Body of pancreas (tissue), 4 donors: ENCODE measurements around the gene SOHLH2. TPM values are rescaled to one million over a fixed set of nuclear protein-coding genes. Genes with fewer than 3 reads are reported as not detected.

Source experiments
- ATAC-seq: fragments of 150-250 bp; one replicate; pipeline ENCODE4 v1.9.1; 2016
- DNase-seq, 4 donors: peaks; one replicate each; pipeline ENCODE4 v3.0.0-alpha.2; 2019
- H3K27ac ChIP-seq, 4 donors: fragments of 200-600 bp; sonication (generic); 1 replicate in 3 of 4; 2 replicates in 1 of 4; pipeline versions ENCODE4 v1.5.1 to v1.6.1; 2016 to 2019; ENCODE audit warnings: mild to moderate bottlenecking in 1 of 4, mixed read lengths in 1 of 4, moderate library complexity in 1 of 4
- H3K27me3 ChIP-seq, 2 donors: fragments of 200-600 bp; sonication (generic); one replicate each; pipeline ENCODE4 v1.6.0; 2016; ENCODE audit warnings: mild to moderate bottlenecking in 1 of 2
- H3K36me3 ChIP-seq, 2 donors: fragments of 200-600 bp; sonication (generic); replicated peaks in 1 of 2; 2 replicates each; pipeline ENCODE4 v1.5.1; 2016; ENCODE audit warnings: low read depth in 2 of 2; ENCODE audit not compliant: insufficient read depth in 1 of 2
- H3K4me1 ChIP-seq: fragments of 200-600 bp; sonication (generic); one replicate; pipeline ENCODE4 v1.6.0; 2016
- H3K4me3 ChIP-seq, 2 donors: fragments of 200-600 bp; sonication (generic); 1 replicate in 1 of 2; 2 replicates in 1 of 2; pipeline ENCODE4 v1.5.1; 2016 to 2019
- H3K9me3 ChIP-seq, 3 donors: fragments of 200-600 bp; sonication (generic); 1 replicate in 2 of 3; 2 replicates in 1 of 3; pipeline ENCODE4 v1.5.1; 2016
- CTCF ChIP-seq, 7 experiments: fragments of 450-650 bp in 4 of 7; fragments of 200-600 bp in 3 of 7; sonication (generic) in 3 of 7; IDR thresholded peaks; one replicate each; pipeline ENCODE4 v1.5.1; 2016 to 2019; ENCODE audit warnings: antibody characterized with exemption in 7 of 7
- POLR2A ChIP-seq, 3 donors: fragments of 450-650 bp; IDR thresholded peaks; one replicate each; pipeline ENCODE4 v1.6.1; 2016; ENCODE audit warnings: antibody characterized with exemption in 3 of 3, mild to moderate bottlenecking in 2 of 3
- WGBS, 2 donors: methylation state at CpG; one replicate each; pipeline ENCODE4 v1.1.5; 2017; 5-methylcytosine and 5-hydroxymethylcytosine counted together
- intact Hi-C: fragments of 100-400 bp; cut with DNase I; formaldehyde crosslinking; loops from one replicate; pipeline ENCODE4 v1.15.1; 2023
- total RNA-seq, 2 donors: library from RNA; depleted of rRNA; stranded (reverse); fragments of >200 nt; gene quantifications; one replicate each; pipeline ENCODE4 v1.1.0, GENCODE V29; 2016

Gene SOHLH2
- total RNA-seq, 2 donors from 2014 or later = not detected

DNA sequence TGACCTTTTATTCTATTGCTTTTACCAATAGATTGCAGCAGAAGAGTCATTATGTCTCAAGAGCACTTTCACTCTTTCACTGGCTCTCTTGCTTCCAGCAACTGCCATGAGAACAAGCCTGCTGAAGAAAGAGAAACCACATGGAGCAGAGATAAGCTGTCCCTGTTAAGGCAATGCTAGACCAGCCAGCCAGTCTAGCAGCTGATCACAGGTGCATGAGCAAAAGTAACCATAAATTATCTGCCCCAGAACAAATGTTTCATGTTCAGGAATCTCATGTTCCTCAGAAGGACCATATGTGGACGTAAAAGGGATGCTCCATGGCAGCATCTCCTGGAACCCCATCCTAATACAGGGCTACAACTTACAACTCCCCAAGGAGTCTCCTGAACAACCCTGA, 62.8 kb downstream of the SOHLH2 start:
- TF ChIP-seq POLR2A (IDR thresholded peaks at IDR 0.05) (no peak), CTCF (IDR thresholded peaks at IDR 0.05) (no peak)
- no peak for DNase-seq
- Histone ChIP-seq H3K27me3 (no peaks in the 10 kb centered on the region), H3K36me3 (no peaks in the 10 kb centered on the region), H3K9me3 (no peaks in the 10 kb centered on the region), H3K4me3 (no peak overlapping the region), H3K27ac (no peak overlapping the region), H3K4me1 (no peaks in the 10 kb centered on the region)
- intact Hi-C loops = no loop called here
- WGBS, 2 donors = 80 to 100% methylated on average over 1 of the region's 1 CpG
- no peak for ATAC-seq

GRCh38 chr13:36148446-36148845, 65.9 kb downstream of the SOHLH2 start:
- DNase-seq (no peak), ATAC-seq (no peak)
- H3K4me1 ChIP-seq = no peaks in the 10 kb centered on the region
- no peak overlapping the region for H3K27ac ChIP-seq
- intact Hi-C loops = no loop called here
- H3K4me3 ChIP-seq = no peak overlapping the region
- TF ChIP-seq POLR2A (IDR thresholded peaks at IDR 0.05) (no peak), CTCF (IDR thresholded peaks at IDR 0.05) (no peak)
- 80 to 86% methylated on average over 1 of the region's 1 CpG for WGBS, 2 donors
- no peaks in the 10 kb centered on the region for H3K36me3 ChIP-seq
- no peaks in the 10 kb centered on the region for H3K9me3 ChIP-seq
- no peaks in the 10 kb centered on the region for H3K27me3 ChIP-seq

DNA sequence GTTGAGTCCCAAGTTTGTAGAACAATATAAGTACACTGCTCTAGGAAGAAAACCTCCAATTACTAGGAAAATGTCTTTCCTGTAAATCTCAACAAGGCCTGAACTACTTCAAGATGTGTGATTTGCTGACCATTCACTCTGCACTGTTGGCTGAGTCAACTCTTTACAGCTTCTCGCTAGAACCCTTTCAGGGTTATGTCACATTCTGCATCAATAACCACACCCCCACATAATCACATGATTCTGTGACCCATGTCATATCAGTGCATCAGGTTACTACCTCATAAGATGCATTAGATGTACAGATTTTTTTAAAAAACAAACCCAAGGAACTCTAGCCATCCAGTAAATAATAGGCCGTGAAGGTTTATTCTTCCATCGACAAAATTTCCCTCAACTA, 67.0 kb downstream of the SOHLH2 start:
- H3K4me1 ChIP-seq = no peaks in the 10 kb centered on the region
- H3K4me3 ChIP-seq = no peak overlapping the region
- 90 to 92% methylated on average over 3 of the region's 3 CpGs for WGBS, 2 donors
- TF ChIP-seq POLR2A (IDR thresholded peaks at IDR 0.05) (no peak), CTCF (IDR thresholded peaks at IDR 0.05) (no peak)
- DNase-seq (no peak), ATAC-seq (no peak)
- H3K27ac ChIP-seq = no peak overlapping the region
- H3K27me3 ChIP-seq = no peaks in the 10 kb centered on the region
- H3K9me3 ChIP-seq = no peaks in the 10 kb centered on the region
- H3K36me3 ChIP-seq = no peaks in the 10 kb centered on the region
- intact Hi-C loops = no loop called here

DNA sequence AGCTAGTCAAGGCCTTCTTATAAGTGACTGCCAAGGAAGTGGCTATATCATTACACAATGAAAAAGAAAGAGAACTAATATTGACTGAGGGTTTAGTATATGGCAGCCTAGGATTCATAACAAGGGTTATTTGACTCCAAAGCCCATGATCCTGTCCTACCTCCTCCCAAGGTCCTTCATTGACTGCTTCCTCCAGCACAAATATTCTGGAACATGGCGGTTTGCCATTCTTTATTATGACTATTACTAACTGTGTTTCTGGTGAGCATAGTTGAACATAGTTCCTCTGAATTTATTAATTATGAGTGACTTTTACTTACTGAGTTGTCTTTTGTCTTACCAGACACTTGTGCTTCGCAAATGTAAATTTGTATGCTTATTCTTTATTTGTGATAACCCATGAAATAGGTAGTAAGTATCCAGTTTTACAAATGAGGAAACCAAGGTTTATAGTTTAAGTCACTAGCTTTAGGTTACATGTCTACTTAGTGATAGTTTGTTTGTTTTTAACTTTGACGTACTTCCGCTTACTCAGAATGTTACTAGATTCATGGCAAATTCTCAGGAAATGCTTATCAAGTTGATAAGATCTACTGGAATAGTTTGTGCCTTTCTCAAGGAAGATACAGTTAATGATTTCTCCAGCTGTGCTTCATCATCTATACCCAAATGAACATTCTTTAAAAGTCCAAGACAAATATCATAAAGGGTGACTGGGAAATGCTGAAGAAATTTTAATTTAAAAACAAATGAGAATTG, 67.7 kb downstream of the SOHLH2 start:
- Histone ChIP-seq H3K4me1 (no peaks in the 10 kb centered on the region), H3K36me3 (no peaks in the 10 kb centered on the region), H3K4me3 (no peak overlapping the region), H3K27me3 (no peaks in the 10 kb centered on the region), H3K27ac (no peak overlapping the region), H3K9me3 (no peaks in the 10 kb centered on the region)
- TF ChIP-seq POLR2A (IDR thresholded peaks at IDR 0.05) = no peak
- no peak for TF ChIP-seq CTCF (IDR thresholded peaks at IDR 0.05)
- intact Hi-C loops = no loop called here
- WGBS, 2 donors = 69 to 80% methylated on average over 4 of the region's 4 CpGs
- ATAC-seq = no peak
- no peak for DNase-seq

- intact Hi-C loops = no loop called here
- no peak for TF ChIP-seq CTCF (IDR thresholded peaks at IDR 0.05)
- no peak for TF ChIP-seq POLR2A (IDR thresholded peaks at IDR 0.05)
- 69 to 86% methylated on average over 2 of the region's 2 CpGs for WGBS, 2 donors
- Histone ChIP-seq H3K27ac (no peak overlapping the region), H3K4me3 (no peak overlapping the region), H3K4me1 (no peaks in the 10 kb centered on the region), H3K36me3 (no peaks in the 10 kb centered on the region), H3K27me3 (no peaks in the 10 kb centered on the region), H3K9me3 (no peaks in the 10 kb centered on the region)
- ATAC-seq (no peak), DNase-seq (no peak)
These were observed 70.6 kb downstream of the SOHLH2 start for GRCh38 chr13:36143738-36144137.
